CD4-positive, alpha-beta T cell treated with Interleukin-1 beta for 1 hour (primary cell): Measurements from ENCODE around the gene TYROBP.
"Not testable (repeated sequence)": the region's sequence is repeated elsewhere in the genome, so short reads cannot be mapped to it uniquely, and the experiment has no call there.

Source experiments
- DNase-seq, 2 donors: peaks; one replicate each; pipeline ENCODE4 v3.0.0-alpha.2; 2020 to 2022

TYROBP gene

GRCh38 chr19:35898499-35898809 is 9.6 kb downstream of the TYROBP start:
- no peak for DNase-seq

DNA sequence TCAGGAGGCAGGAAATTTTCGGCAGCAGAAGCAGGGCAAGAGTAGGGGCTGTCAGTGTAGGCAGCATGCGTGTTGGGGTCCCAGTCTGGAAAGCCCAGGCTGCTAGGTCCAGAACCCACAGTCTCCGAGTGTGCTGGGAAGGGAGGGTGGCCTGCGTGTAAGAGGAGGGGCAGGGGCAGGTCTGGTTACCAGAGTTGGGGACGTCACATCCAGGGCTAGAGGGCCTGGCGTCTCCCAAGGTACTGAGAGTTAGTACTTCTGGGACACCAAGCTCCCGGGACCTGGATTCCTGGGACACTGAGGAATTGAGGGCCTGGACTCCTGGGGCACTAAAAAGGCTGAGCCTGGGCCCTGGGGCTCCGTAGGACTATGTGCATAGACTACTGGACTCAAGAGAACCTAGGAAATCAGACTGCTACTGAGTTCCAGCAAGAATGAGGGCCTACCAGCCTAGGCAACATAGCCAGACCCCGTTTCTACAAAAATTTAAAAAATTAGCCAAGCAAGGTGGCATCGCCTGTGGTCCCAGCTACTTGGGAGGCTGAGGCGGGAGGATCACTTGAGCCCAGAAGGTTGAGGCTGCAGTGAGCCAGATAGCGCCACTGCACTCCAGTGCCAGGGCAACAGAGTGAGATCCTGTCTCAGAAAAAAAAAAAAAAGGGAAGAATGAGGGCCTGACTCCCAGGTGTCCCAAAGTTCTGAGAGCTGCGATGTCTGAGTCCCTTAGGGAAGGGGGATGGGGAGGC is 10.2 kb downstream of the TYROBP start:
- DNase-seq = peak in 1 of 2 donors; percentile 3

DNA sequence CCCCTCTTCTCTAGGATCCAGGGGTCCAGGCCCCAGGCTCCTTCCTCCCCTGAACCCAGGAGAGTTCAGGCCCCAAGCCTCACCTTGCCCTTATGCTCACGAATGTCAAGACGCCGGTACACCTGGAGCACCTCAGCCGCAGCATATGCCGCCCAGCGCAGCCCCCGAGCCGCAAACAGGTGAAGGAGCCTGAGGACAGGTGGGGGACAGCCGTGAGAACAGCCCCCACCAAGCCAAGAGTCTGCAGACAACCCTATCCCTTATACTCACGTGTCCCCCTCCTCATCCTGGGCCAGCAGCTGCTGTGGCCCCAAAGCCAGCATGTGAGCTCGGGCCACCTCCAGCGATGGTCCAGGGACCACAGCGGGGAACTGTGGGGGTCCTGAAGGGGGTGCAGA is 11.5 kb downstream of the TYROBP start:
- DNase-seq = no peak

GRCh38 chr19:35895911-35896642 is 12.0 kb downstream of the TYROBP start:
- peak in 1 of 2 donors; percentile 7 for DNase-seq

- DNase-seq = peak in 1 of 2 donors; percentile 14
Observed at GRCh38 chr19:35894342-35894741, 13.8 kb downstream of the TYROBP start.

DNA sequence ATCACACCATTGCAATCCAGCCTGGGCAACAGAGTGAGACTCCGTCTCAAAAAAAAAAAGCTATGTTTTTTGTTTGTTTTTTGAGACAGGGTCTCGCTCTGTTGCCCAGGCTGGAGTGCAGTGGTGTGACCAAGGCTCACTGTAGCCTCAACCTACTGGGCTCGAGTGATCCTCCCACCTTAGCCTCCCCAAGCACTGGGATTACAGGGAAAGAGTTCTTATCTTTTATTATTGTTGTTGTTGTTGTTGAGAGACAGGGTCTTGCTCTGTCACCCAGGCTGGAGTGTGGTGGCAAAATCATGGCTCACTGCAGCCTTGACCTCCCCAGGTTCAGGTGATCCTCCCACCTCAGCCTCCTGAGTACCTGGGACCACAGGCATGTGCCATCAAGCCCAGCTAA is 16.3 kb downstream of the TYROBP start:
- not testable (repeated sequence) for DNase-seq

GRCh38 chr19:35890113-35890650 is 17.9 kb downstream of the TYROBP start:
- DNase-seq = no peak

- DNase-seq = no peak
Observed at GRCh38 chr19:35889370-35890112, 18.6 kb downstream of the TYROBP start.

DNA sequence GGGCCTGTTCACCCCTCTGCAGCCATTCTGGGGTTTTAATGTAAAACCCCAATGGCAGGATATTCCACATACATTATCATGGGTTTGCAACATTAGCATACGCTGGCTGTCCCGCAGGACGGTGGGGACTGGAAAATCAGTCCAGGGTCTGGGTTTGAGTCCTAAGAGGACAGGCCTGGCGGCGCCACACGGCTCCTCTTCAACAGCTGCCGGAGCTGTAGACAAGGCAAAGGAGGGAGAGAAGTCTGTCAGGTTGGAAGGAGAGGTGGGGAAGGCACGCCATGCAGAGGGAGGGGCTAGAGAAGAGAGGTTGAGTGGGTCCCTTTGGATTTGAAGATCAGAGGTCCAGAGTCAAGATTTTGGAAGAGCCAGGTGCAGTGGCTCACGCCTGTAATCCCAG is 19.7 kb downstream of the TYROBP start:
- DNase-seq = no peak

DNA sequence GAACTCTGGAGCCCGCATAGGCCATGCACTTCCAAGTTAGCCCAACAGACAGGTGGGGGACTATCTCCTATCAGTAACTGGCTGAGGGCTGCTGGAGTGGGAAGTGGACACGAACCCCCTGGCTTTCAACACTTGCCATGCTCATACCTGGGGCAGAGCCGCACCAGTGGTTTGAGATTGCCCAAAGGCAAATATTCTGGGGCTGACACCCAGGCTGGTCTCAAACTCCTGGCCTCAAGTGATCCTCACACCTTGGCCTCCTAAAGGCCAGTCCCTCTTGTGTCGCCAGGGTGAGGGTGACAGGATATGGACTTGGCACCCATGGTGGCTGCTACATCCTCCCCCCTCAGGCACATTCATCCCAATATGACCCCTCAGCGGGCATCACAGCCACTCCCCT is 20.9 kb downstream of the TYROBP start:
- DNase-seq = peak in 1 of 2 donors; percentile 13

- DNase-seq = peak in 1 of 2 donors; percentile 11
Observed at GRCh38 chr19:35885904-35886303, 22.2 kb downstream of the TYROBP start.

DNA sequence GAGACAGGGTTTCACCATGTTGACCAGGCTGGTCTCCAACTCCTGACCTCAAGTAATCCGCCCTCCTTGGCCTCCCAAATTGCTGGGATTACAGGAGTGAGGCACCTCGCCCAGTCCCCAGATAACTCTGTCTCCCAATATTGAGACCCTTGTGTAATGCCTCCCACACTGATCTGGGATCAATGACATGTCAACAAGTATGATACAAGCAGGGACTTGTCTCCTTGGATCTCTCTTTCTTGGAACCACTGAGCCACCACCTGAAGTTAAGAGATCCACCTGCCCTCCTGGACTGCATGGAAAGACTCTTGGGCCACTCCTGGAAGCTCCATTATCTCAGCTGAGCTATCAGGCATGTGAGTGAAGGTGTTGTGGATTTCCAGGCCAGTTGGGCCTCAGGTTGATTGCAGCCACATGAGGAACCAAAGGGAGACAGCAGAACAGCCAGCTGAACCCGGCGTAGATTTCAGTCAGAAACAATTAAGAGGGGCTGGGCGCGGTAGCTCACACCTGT is 22.8 kb downstream of the TYROBP start:
- peak in 1 of 2 donors; percentile 16 for DNase-seq

DNA sequence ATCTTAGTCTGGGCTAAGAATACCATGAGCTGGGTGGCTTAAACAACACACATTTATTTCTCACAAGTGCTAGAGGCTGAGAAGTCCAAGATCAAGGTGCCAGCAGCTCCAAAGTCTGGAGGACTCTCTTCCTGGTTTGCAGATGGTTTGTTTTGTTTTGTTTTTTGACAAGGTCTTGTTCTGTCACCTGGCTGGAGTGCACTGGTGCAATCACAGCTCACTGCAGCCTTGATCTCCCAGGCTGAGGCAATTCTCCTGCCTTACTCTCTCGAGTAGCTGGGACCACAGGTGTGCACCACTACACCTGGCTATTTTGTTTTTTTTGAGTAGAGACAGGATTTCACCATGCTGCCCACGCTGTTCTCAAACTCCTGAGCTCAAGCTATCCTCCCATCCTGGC is 24.2 kb downstream of the TYROBP start:
- DNase-seq = peak; percentile 25 to 35

- peak; percentile 45 to 85 for DNase-seq
Observed at GRCh38 chr19:35882114-35882832, 25.8 kb downstream of the TYROBP start.

GRCh38 chr19:35879770-35880317 is 28.3 kb downstream of the TYROBP start:
- peak; percentile 74 to 75 for DNase-seq

- DNase-seq = no peak
Observed at GRCh38 chr19:35879068-35879467, 29.0 kb downstream of the TYROBP start.

DNA sequence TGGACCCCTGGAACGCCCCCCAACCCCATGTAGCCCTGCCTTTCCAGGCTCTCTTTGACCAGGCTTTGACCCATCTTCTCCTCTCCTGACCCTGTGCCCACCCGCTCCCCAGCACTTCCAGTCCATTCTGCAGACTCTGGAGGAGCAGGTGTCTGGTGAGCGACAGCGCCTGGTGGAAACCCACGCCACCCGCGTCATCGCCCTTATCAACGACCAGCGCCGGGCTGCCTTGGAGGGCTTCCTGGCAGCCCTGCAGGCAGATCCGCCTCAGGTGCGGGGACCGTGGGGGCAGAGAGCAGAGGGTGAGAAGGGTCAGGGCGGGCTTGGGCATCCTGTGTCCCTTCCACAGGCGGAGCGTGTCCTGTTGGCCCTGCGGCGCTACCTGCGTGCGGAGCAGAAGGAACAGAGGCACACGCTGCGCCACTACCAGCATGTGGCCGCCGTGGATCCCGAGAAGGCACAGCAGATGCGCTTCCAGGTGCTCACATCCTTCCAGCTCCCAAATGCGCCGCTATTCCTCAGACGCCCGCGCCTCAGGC is 33.6 kb downstream of the TYROBP start:
- no peak for DNase-seq

- no peak for DNase-seq
Observed at GRCh38 chr19:35872180-35872579, 35.9 kb downstream of the TYROBP start.

GRCh38 chr19:35871611-35872010 is 36.5 kb downstream of the TYROBP start:
- no peak for DNase-seq

- DNase-seq = no peak
Observed at GRCh38 chr19:35870798-35871197, 37.3 kb downstream of the TYROBP start.

DNA sequence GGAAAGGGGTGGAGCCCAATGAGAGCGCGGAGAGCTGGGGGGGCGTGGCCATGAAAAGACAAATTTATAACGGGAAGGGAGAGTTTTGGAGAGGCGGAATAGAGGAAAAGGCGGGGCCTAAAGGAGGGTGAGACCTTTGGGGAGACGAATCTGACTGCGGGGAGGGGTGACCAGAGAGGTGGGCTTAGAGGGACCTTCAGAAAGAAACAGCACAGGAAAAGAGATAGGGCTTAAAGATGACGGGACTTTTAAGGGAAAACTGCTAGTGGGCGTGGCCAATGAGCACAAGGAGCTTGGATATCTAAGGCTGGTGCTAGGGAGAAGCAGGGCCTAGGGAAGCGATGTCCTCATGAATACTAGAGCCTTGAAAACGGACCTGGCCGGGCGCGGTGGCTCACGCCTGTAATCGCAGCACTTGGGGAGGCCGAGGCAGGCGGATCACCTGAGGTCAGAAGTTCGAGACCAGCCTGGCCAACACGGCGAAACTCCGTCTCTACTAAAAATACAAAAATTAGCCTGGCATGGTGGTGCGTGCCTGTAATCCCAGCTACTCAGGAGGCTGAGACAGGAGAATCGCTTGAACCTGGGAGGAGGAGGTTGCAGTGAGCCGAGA is 37.9 kb downstream of the TYROBP start:
- not testable (repeated sequence) for DNase-seq
